Ishikawa (cell line): ENCODE data around the gene PRKCB.

ENCODE experiments used
- CEBPB ChIP-seq: IDR thresholded peaks from 2 replicates; pipeline ENCODE4 v1.6.1; 2012
- CREB1 ChIP-seq: IDR thresholded peaks from 2 replicates; pipeline ENCODE4 v1.6.1; 2012; ENCODE audit warnings: low read depth
- EGR1 ChIP-seq: IDR thresholded peaks from 2 replicates; pipeline ENCODE4 v1.6.1; 2012
- EP300 ChIP-seq: IDR thresholded peaks from 2 replicates; pipeline ENCODE4 v1.6.1; 2012; ENCODE audit warnings: borderline replicate concordance
- FOXM1 ChIP-seq: IDR thresholded peaks from 2 replicates; pipeline ENCODE4 v1.6.1; 2012; ENCODE audit warnings: low read depth, borderline replicate concordance
- MAX ChIP-seq: IDR thresholded peaks from 2 replicates; pipeline ENCODE4 v1.6.1; 2012
- NFIC ChIP-seq: IDR thresholded peaks from 2 replicates; pipeline ENCODE4 v1.6.1; 2012
- RAD21 ChIP-seq: IDR thresholded peaks from 2 replicates; pipeline ENCODE4 v1.6.1; 2012; ENCODE audit warnings: low read depth
- TAF1 ChIP-seq: IDR thresholded peaks from 2 replicates; pipeline ENCODE4 v1.6.1; 2012; ENCODE audit warnings: low read depth, mild to moderate bottlenecking
- TCF12 ChIP-seq: IDR thresholded peaks from 2 replicates; pipeline ENCODE4 v1.6.1; 2012; ENCODE audit warnings: low read depth
- TEAD4 ChIP-seq: IDR thresholded peaks from 2 replicates; pipeline ENCODE4 v1.6.1; 2012
- USF1 ChIP-seq: IDR thresholded peaks from 2 replicates; pipeline ENCODE4 v1.6.1; 2012
- YY1 ChIP-seq: IDR thresholded peaks from 2 replicates; pipeline ENCODE4 v1.6.1; 2012; ENCODE audit warnings: low read depth
- ZBTB7A ChIP-seq: IDR thresholded peaks from 2 replicates; pipeline ENCODE4 v1.6.1; 2012; ENCODE audit warnings: low read depth
- TF ChIP-seq, protein P1 (sequence below): IDR thresholded peaks from 2 replicates; pipeline ENCODE4 v1.6.1; 2012; ENCODE audit warnings: low read depth, mild to moderate bottlenecking

Gene PRKCB

GRCh38 chr16:23944381-23944780 is 108.6 kb downstream of the PRKCB start:
- TF ChIP-seq TEAD4 = no peak
- no peak for TF ChIP-seq CREB1
- TF ChIP-seq EGR1 = no peak
- no peak for TF ChIP-seq EP300
- TF ChIP-seq TAF1 = no peak
- TF ChIP-seq CEBPB = no peak
- TF ChIP-seq USF1 = no peak
- TF ChIP-seq FOXM1 = no peak
- TF ChIP-seq TCF12 = no peak
- TF ChIP-seq MAX = no peak
- TF ChIP-seq NFIC = no peak

DNA sequence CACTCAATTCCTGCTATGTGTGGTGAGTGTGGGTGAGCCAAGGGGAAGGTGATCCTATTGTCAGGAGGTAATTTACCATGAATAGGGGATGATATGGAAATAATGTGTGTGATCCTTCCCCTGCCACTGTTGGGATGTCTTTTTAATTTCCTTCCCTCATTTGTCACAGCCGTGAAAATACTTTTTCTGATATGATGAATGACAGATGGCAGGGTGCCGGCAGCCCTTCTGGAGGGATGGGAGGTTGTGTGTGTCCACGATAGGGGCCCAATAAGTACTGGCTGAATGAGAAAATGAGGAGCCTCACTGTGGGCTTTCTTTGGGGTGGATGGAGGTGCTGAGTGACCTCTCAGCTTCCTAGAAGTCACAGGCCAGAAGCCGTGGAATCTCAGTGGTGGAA is 109.5 kb downstream of the PRKCB start:
- no peak for TF ChIP-seq RAD21
- no peak for TF ChIP-seq EP300
- no peak for TF ChIP-seq ZBTB7A
- TF ChIP-seq YY1 = no peak
- TF ChIP-seq CREB1 = no peak
- no peak for TF ChIP-seq USF1
- TF ChIP-seq EGR1 = no peak
- TF ChIP-seq, protein P1, sequence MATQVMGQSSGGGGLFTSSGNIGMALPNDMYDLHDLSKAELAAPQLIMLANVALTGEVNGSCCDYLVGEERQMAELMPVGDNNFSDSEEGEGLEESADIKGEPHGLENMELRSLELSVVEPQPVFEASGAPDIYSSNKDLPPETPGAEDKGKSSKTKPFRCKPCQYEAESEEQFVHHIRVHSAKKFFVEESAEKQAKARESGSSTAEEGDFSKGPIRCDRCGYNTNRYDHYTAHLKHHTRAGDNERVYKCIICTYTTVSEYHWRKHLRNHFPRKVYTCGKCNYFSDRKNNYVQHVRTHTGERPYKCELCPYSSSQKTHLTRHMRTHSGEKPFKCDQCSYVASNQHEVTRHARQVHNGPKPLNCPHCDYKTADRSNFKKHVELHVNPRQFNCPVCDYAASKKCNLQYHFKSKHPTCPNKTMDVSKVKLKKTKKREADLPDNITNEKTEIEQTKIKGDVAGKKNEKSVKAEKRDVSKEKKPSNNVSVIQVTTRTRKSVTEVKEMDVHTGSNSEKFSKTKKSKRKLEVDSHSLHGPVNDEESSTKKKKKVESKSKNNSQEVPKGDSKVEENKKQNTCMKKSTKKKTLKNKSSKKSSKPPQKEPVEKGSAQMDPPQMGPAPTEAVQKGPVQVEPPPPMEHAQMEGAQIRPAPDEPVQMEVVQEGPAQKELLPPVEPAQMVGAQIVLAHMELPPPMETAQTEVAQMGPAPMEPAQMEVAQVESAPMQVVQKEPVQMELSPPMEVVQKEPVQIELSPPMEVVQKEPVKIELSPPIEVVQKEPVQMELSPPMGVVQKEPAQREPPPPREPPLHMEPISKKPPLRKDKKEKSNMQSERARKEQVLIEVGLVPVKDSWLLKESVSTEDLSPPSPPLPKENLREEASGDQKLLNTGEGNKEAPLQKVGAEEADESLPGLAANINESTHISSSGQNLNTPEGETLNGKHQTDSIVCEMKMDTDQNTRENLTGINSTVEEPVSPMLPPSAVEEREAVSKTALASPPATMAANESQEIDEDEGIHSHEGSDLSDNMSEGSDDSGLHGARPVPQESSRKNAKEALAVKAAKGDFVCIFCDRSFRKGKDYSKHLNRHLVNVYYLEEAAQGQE = no peak
- no peak for TF ChIP-seq NFIC
- TF ChIP-seq MAX = no peak
- TF ChIP-seq TEAD4 = no peak
- no peak for TF ChIP-seq TAF1
- TF ChIP-seq TCF12 = no peak
- no peak for TF ChIP-seq CEBPB
- no peak for TF ChIP-seq FOXM1

DNA sequence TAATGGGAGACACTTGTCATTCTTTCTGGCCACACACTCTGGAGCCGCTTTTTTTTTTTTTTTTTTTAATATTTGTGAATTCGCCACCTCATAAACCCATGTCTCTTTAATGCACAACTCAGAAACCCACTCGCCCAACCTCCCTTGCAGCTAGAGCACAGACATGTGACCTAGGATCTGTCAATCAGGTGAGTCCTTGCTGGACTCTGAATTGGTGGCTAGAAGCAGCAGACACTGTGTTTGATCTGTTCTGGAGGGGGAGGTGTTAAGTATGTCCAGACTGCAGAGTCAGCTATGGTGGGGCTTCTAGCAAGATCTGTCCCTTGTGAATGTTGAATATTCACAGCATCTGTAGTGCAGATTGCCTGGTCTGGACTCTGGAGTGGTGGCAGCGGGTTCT is 112.1 kb downstream of the PRKCB start:
- TF ChIP-seq TCF12 = no peak
- TF ChIP-seq FOXM1 = no peak
- no peak for TF ChIP-seq TAF1
- no peak for TF ChIP-seq CEBPB
- no peak for TF ChIP-seq EP300
- no peak for TF ChIP-seq YY1
- no peak for TF ChIP-seq RAD21
- TF ChIP-seq CREB1 = no peak
- TF ChIP-seq USF1 = no peak
- no peak for TF ChIP-seq EGR1
- no peak for TF ChIP-seq NFIC
- TF ChIP-seq, protein P1 = no peak
- no peak for TF ChIP-seq MAX
- no peak for TF ChIP-seq ZBTB7A
- no peak for TF ChIP-seq TEAD4

GRCh38 chr16:23948949-23949411 is 113.2 kb downstream of the PRKCB start:
- no peak for TF ChIP-seq CEBPB
- TF ChIP-seq EP300 = no peak
- no peak for TF ChIP-seq YY1
- no peak for TF ChIP-seq MAX
- TF ChIP-seq NFIC = no peak
- TF ChIP-seq ZBTB7A = no peak
- TF ChIP-seq USF1 = no peak
- TF ChIP-seq EGR1 = no peak
- TF ChIP-seq TCF12 = no peak
- no peak for TF ChIP-seq CREB1
- no peak for TF ChIP-seq TEAD4
- no peak for TF ChIP-seq TAF1
- TF ChIP-seq FOXM1 = no peak
